Fibroblast of lung (primary cell): ENCODE data around the gene FYN.

ENCODE experiments used
- CTCF ChIP-seq, 2 donors: IDR thresholded peaks in 1 of 2; conservative IDR thresholded peaks in 1 of 2; 1 replicate in 1 of 2; 2 replicates in 1 of 2; pipeline ENCODE4 v1.5.1; 2011 to 2012; ENCODE audit warnings: low read length in 2 of 2, control low read depth in 1 of 2, inconsistent platforms in 1 of 2, low read depth in 1 of 2, mild to moderate bottlenecking in 1 of 2
- EZH2 ChIP-seq: IDR thresholded peaks from 2 replicates; pipeline ENCODE4 v1.5.1; 2012; ENCODE audit warnings: low read length, control low read depth, mild to moderate bottlenecking; ENCODE audit errors: missing control alignments

- TF ChIP-seq CTCF (conservative IDR thresholded peaks at IDR 0.05 in 1 of 2, IDR thresholded peaks at IDR 0.05 in 1 of 2; ENCODE audit: low read depth in 1 of 2, low read length in 2 of 2) (no peak), EZH2 (no peak)
These were observed 10.5 kb downstream of the FYN start for GRCh38 chr6:111862741-111863140.
